KBM-7 (cell line): ENCODE measurements around the gene RPL41.
A peak's percentile ranks its signal among the peaks of the same experiment; 100 is the strongest.
"Not testable (repeated sequence)": the region's sequence is repeated elsewhere in the genome, so short reads cannot be mapped to it uniquely, and the experiment has no call there.

ENCODE experiments used
- DNase-seq: peaks from one replicate; pipeline ENCODE4 v3.0.0-alpha.2; 2015
- in situ Hi-C: fragments of 300-500 bp; cut with MboI; formaldehyde crosslinking; loops from 2 replicates; pipeline ENCODE4 v1.14.3; 2020; ENCODE audit warnings: low sequenced_read_pairs, low pct_unique_long_range_greater_than_20kb, mixed read lengths

Gene RPL41

DNA sequence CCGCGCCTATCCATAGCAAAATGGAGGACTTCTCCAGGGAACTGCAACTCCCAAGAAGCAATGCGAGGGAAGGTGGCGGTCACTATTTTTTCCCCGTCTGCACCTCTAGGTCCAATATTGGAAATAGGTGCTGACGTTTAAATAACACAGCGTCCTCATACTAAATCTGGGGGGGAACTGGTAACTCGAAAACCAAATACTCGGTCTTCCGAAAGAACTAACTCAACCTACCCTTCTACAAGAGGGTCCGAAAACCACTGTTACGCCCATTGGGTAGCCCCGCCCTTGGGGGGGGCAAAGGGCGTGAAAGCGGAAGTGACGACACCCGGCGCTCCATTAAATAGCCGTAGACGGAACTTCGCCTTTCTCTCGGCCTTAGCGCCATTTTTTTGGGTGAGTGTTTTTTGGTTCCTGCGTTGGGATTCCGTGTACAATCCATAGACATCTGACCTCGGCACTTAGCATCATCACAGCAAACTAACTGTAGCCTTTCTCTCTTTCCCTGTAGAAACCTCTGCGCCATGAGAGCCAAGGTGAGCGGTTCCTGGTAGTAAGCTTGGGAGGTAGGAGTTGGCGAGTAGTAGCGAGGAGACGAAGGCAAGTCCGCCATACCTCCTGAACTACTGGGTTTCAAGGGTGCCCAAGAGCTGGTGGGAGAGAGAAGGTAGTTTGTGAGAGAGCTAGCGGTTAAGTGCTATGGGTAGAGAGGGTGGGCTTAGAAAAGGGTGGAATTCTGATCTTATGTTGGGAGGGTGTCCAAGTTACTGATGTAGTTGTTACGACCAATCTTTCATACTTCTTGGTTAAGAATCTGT lies at the start of gene RPL41:
Gene RPL41 (plus strand): TSS at position 367 of the 815 bp plus-strand sequence.
- in situ Hi-C loops = no loop called here
- DNase-seq = peak; percentile 97

DNA sequence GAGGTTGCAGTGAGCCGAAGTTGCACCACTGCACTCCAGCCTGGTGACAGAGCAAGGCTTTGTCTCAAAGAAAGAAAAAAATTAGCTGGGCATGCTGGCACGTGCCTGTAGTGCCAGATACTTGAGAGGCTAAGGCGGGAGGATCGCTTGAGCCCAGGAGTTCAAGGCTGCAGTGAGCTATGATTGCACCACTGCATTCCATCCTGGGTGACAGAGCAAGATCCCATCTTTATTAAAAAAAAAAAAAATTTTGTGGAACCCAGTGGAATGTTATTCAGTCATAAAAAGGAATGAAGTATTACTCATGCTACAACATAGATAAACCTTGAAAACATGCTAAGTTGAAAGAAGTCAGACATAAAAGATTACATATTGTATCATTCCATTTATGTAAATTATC lies 44.8 kb upstream of the RPL41 start:
- in situ Hi-C loops = no loop called here
- DNase-seq = no peak

DNA sequence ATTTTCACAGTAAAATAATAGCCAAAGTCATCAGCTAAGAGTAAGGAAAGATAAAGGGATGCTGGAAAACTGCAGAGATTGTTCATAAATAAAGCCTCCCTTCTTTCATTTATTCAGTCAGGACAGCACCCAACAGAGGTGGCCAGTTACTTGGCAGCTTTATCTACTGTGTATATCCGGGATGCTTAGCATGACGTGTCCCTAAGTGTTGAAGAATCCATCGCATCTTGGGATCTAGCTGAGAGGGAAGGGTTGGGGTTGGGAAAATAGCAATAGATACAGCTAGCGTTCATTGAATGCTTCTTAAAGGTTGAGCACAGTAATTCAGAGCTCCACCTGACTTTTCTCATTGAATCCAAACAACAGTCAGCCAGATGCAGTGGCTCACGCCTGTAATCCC lies 42.0 kb upstream of the RPL41 start:
- in situ Hi-C loops = no loop called here
- DNase-seq = no peak

DNA sequence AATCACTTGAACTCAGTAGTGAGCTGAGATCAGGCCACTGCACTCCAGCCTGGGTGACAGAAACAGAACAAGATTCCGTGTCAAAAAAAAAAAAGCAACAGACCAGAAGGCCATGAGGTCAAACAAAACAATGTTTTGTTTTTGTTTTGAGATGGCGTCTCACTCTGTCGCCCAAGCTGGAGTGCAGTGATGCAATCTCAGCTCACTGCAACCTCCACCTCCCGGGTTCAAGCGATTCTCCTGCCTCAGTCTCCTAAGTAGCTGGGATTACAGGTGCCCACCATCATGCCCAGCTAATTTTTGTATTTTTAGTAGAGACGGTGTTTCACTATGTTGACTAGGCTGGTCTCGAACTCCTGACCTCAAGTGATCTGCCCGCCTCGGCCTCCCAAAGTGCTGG lies 38.5 kb upstream of the RPL41 start:
- in situ Hi-C loops = not testable (repeated sequence)

DNA sequence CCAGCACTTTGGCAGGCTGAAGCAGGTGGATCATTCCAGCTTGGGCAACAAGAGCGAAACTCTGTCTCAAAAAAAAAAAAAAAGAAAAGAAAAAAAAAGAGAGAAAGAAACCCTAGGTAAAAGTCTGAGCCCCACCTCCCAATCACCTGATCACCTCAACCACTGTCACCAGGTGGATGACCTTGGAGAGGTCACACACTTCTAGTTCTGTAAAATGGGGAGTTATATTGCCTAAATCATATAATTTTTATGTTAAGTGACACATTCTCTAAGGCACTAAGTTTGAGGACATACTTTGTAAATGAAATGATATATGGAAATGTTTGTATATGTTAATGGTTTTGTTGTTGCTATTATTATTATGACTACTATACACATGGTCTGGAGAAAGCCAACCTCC lies 38.0 kb upstream of the RPL41 start:
- no peak for DNase-seq
- in situ Hi-C loops = no loop called here

More for the DNA sequence above, 38.5 kb upstream of the RPL41 start:
- DNase-seq = not testable (repeated sequence)

DNA sequence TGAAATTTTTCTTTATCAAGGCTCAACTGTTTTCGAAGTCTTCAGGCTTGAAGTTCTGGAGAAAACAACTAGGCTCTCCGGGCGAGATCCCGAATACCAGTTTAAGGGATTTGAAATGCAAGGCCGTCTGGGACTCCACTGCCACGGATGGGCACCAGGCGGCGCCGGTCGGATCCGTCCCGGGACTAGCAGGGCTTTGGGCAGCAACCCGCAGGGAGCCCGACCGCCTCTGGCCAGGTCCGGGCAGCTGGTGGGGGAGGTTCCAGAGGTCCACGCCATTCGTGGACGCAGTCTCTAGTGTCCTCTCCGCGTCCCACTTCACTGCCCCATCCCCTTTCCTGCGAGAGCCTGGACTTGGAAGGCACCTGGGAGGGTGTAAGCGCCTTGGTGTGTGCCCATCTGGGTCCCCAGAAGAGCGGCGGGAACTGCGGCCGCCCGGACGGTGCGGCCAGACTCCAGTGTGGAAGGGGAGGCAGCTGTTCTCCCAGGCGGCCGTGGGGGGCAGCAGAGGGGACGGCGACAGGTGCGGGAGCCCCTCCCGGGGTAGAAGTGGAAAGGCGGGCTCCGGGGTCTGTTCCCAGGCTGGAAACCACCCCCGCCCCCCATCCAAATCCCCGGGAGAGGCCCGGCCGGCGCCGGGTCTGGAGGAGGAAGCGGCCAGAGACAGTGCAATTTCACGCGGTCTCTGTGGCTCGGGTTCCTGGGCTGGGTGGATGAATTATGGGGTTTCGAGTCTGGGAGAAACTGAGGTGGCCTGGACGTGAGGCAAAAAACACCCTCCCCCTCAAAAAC lies 37.3 kb upstream of the RPL41 start:
- in situ Hi-C loops = no loop called here
- DNase-seq = peak; percentile 87

DNA sequence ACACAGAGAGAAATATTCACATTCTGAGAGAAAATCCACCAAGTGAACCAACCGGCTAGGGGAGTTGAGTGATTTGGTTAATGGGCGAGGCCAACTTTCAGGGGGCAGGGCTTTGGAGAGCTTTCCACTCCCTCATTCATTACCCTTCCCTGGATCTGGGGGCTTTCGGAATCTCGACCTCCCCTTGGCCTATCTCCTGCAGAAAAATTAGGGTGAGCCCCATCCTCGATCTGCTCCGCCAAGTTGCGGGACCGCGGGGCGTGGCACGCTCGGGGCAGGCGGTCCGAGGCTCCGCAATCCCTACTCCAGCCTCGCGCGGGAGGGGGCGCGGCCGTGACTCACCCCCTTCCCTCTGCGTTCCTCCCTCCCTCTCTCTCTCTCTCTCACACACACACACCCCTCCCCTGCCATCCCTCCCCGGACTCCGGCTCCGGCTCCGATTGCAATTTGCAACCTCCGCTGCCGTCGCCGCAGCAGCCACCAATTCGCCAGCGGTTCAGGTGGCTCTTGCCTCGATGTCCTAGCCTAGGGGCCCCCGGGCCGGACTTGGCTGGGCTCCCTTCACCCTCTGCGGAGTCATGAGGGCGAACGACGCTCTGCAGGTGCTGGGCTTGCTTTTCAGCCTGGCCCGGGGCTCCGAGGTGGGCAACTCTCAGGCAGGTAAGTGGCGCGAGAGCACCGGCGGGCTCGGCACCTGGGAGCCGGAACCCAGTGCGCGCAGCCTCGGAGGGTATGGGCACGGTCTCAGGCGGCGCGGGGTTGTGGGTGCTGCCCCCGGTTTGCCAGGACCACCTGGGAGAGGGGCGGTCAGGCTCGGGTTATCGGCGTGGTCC lies 36.5 kb upstream of the RPL41 start, which contains the start of gene ERBB3:
Gene ERBB3 (plus strand): TSS at position 443 of the 833 bp plus-strand sequence. CDS start 136 bp downstream, at position 579.
- DNase-seq = peak; percentile 86
- in situ Hi-C loops = no loop called here

DNA sequence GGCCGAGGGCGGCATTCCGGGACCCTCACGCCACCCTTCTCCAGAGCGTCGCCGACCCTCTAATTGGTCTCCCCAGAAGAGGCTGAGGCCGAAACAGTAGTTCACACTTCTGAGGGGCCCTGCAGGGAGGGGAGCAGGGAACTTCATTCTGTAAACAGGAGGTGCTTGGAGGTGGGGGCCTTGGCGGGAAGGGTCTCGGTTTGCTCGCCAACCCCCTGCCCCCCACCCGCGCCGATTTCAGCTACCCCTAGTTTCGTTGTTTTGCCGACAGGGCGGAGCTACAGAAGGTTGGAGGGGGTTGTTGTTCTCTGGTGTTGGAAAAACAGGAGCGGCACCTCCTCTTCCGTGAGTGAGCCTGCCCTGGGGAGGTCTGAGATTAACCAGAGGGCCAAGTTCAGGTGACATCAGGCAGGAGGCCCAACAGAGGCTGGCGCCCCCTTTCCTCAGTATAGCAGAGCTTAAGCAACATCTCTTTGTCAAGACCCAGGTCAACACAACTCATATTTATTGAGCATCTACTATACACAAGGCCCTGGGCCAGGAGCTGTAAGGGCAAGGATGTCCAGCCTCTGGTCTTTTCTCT lies 35.8 kb upstream of the RPL41 start:
- no peak for DNase-seq
- in situ Hi-C loops = no loop called here

DNA sequence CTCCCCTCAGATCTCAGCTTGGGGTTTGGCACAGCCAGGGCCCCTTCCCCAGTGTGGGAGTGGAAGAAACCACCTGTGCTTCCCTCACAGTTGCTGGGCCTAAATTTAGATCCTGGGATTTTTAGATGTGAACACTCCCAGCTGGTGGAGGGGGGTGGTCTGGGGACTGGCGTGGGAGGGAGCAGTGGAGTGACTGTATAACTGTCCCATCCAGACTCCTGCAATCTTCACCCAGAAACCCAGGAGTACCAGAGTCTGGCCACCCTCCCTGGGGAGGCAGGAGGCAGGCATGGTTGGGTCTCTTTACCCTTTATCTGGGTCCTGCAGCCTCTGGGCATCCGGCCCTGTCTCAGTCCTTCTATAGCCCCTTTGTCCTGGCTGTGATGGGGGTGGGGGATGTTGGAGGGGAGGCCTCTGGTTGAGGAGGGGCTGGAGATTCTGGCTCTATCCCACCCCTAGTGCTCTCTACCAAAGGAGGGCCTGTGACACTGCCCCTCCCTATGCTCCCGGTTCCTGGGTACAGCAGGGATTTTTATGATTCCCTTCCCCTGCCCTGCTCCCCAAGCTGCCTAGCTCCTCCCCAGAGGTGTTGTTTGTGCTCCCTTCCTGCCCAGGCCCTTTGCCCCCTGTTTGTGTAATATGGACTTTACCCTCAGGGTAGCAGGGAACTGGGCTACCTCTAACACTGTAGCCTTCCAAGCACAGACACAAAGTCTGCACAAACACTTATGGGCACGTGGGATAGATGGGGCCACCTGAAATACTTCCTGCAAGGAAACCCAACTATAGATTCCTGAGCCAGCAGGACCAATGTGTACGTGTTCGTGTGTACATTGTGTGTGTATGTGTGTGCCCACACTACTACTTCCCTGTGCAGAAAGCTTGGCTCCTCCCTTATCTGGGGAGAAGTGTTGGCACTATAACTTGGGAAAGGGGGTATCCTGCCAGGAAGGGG lies 34.8 kb upstream of the RPL41 start:
- in situ Hi-C loops = no loop called here
- no peak for DNase-seq

DNA sequence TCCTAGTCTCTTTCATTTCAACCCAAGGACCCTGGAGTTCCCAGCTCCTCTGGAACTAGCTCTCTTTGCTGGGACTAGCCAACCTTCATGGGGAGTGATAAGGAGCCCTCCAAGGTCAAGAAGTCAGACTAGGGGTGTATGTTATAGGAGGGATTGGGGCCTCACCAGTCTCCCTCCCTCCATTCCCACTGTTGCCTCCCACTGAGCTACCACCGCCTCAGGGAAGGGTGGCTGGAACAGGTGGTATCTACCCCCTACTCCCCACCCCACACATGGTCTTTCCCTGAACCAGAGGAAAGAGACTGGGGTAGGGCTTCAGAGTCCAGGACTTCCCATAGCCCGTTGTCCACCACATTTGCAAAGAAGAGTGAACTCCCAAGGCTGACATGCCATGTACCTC lies 34.1 kb upstream of the RPL41 start:
- no peak for DNase-seq
- in situ Hi-C loops = no loop called here

DNA sequence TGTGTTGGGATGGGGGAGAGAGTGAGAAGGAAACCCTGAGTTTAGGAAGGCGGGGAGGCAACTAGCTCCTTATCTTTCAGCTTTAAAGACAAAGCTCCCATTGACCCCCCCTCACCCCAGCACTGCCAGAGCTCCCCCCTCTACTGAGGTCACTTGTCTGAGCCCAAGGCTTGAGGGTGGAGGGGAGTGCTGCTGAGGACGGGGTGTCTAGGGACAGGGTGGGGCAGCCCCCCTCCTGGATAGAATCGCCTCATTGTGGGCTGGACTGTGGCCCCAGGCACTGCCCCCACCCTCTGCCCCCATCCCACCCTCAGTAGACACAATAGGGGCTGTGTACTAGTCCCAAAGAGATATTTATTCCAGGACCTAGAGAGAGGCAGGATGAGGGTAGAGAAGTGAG lies 33.5 kb upstream of the RPL41 start:
- no peak for DNase-seq
- in situ Hi-C loops = no loop called here

DNA sequence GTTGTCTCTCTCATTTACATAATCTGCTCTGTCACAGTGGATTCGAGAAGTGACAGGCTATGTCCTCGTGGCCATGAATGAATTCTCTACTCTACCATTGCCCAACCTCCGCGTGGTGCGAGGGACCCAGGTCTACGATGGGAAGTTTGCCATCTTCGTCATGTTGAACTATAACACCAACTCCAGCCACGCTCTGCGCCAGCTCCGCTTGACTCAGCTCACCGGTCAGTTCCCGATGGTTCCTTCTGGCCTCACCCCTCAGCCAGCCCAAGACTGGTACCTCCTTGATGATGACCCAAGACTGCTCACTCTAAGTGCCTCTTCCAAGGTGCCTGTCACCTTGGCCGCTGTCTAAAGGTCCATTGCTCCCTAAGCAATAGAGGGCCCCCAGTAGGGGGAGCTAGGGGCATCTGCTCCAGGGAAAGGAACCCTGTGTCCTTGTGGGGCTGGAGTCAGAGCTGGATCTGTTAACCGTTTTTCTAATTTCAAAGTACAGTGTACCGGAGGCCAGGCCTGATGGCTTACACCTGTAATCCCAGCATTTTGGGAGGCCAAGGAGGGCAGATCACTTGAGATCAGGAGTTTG lies 31.4 kb upstream of the RPL41 start:
- in situ Hi-C loops = no loop called here
- DNase-seq = peak; percentile 57

DNA sequence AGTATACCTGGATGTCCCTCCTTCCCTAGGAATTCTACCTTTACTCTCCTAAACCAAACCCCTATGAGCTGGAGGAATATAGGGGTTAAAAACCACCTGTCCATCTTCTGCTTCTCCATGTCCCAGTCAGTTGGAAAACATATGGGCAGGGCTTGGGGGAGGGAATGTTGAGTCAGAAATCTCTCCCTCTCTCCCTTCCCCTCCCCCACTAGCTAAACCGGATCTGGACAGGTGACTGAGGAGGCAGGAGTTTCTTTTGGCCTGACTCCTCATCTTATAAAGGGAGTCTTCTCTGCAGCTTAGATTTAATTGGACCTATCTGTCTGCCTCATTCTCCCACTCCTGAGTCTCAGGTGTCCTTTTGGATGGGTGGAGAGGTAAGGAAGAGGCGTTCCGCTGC lies 30.3 kb upstream of the RPL41 start:
- DNase-seq = no peak
- in situ Hi-C loops = no loop called here

DNA sequence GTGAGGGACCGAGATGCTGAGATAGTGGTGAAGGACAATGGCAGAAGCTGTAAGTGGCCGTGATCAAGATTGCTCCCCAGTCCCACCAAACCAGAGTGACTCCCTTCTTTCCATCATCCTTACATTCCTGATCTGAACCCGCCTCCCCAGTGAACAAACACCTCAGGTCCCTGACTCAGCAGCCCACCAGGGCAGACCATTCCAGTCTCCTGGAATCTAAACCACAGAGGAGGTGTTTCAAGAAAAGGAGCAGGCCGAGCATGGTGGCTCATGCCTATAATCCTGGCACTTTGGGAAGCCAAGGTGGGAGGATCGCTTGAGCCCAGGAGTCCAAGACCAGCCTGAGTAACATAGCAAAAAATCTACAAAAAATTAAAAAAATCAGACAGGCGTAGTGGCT lies 29.8 kb upstream of the RPL41 start:
- no peak for DNase-seq
- in situ Hi-C loops = no loop called here

DNA sequence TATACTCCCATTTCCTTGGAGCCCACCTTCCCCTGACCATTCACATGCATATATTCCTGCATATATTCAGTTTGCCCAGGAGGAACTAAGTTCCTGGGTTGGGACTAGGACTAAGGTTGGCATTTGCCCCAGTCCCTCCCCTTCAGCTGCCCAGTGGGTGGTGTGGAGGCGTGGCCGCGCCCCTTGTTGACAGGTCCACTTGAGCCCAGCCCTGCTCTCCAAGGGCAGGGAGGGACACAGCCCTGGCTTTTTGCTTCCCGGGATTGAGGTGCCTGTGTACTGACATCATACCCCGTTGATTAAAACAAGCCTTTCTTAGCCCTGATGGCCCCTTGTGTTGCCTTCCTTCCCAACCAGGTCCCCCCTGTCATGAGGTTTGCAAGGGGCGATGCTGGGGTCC lies 29.2 kb upstream of the RPL41 start:
- in situ Hi-C loops = no loop called here
- no peak for DNase-seq

DNA sequence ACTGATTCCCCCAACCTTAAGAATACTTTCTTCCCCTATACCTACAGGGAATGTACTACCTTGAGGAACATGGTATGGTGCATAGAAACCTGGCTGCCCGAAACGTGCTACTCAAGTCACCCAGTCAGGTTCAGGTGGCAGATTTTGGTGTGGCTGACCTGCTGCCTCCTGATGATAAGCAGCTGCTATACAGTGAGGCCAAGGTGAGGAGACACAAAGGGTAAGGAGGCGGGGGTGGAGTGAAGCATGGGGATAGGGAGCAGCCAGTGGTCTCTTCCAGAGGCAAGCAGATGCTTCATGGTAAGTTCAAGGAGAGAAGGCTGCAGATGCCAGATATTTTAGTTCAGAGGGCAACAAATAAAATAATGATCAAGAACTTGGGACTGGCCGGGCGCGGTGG lies 18.7 kb upstream of the RPL41 start:
- DNase-seq = no peak
- in situ Hi-C loops = no loop called here

DNA sequence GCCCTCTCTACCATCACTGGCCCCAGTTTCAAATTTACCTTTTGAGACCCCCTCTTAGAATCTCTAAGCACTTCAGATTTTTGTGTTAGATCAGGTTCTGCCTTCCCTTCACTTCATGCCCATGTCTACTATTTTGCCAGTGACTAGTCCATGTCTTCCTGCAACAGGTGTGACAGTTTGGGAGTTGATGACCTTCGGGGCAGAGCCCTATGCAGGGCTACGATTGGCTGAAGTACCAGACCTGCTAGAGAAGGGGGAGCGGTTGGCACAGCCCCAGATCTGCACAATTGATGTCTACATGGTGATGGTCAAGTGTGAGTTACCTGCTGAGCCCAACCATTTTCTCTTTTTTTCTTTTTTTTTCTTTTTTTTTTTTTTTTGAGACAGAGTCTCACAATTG lies 17.8 kb upstream of the RPL41 start:
- in situ Hi-C loops = no loop called here
- no peak for DNase-seq

DNA sequence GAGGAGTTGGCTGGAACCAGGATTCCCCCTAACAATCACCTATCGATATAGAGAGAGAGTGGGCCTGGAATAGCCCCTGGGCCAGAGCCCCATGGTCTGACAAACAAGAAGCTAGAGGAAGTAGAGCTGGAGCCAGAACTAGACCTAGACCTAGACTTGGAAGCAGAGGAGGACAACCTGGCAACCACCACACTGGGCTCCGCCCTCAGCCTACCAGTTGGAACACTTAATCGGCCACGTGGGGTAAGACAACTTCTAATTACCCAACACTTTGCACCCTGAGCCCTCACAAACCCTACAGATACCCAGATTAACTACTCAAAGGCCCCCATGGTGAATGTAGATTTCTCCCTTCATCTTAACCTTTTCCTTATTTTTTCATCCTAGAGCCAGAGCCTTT lies 16.6 kb upstream of the RPL41 start:
- in situ Hi-C loops = no loop called here
- no peak for DNase-seq
